H1 (cell line): ENCODE data around the gene MAP2K5. TPM values are rescaled to one million over a fixed set of nuclear protein-coding genes. Genes with fewer than 3 reads are reported as not detected.

Experiments used
- CTCF ChIA-PET: fragments of 300-600 bp; sonication (Branson Sonifier 250); formaldehyde crosslinking; loops from one replicate; lab custom pipeline; 2021; ENCODE audit not compliant: partially characterized antibody; lab: Charles Lee
- POLR2A ChIA-PET: fragments of 300-600 bp; sonication (Branson Sonifier 250); formaldehyde crosslinking; loops from one replicate; lab custom pipeline; 2021; ENCODE audit warnings: inconsistent platforms; ENCODE audit not compliant: partially characterized antibody; lab: Charles Lee
- DNase-seq, 2 experiments: peaks; one replicate each; pipeline versions ENCODE4 v3.0.0 to v3.0.0-alpha.2; 2010 to 2022; ENCODE audit warnings: low spot score in 2 of 2, low read depth in 1 of 2, mixed read lengths in 1 of 2
- FAIRE-seq: peaks from 2 replicates; lab custom pipeline; 2011; peaks lifted over from hg19 to GRCh38; lab: Jason Lieb, UNC
- H2AFZ ChIP-seq: 2 replicates; pipeline ENCODE4 v1.8.1; 2012; ENCODE audit warnings: low read length, inconsistent platforms
- H2AK5ac ChIP-seq: 2 replicates; pipeline ENCODE4 v1.6.1; 2013; ENCODE audit warnings: low read depth, low read length
- H2BK120ac ChIP-seq: replicated peaks from 2 replicates; pipeline ENCODE3; 2013; ENCODE audit warnings: low read depth, low read length, inconsistent platforms
- H2BK12ac ChIP-seq: 2 replicates; pipeline ENCODE4 v1.6.1; 2013; ENCODE audit warnings: low read depth, low read length
- H2BK15ac ChIP-seq: 2 replicates; pipeline ENCODE4 v1.6.1; 2013; ENCODE audit warnings: low read length
- H2BK20ac ChIP-seq: 2 replicates; pipeline ENCODE4 v1.6.1; 2013; ENCODE audit warnings: low read length
- H2BK5ac ChIP-seq: 2 replicates; pipeline ENCODE4 v1.6.1; 2013; ENCODE audit warnings: low read depth, low read length
- H3K14ac ChIP-seq: 2 replicates; pipeline ENCODE4 v1.6.1; 2013; ENCODE audit warnings: inconsistent platforms; ENCODE audit not compliant: insufficient read length
- H3K18ac ChIP-seq: 2 replicates; pipeline ENCODE4 v1.6.1; 2013; ENCODE audit warnings: low read length; ENCODE audit errors: extremely low read depth
- H3K23ac ChIP-seq: 2 replicates; pipeline ENCODE4 v1.6.1; 2013; ENCODE audit warnings: inconsistent platforms; ENCODE audit not compliant: insufficient read length
- H3K23me2 ChIP-seq: 2 replicates; pipeline ENCODE4 v1.6.1; 2013; ENCODE audit warnings: low read depth, low read length
- H3K27ac ChIP-seq: 2 replicates; pipeline ENCODE4 v1.6.1; 2011; ENCODE audit warnings: low read depth, low read length, inconsistent platforms
- H3K27me3 ChIP-seq, 4 experiments: replicated peaks in 1 of 4; 1 replicate in 1 of 4; 2 replicates in 3 of 4; pipeline versions ENCODE4 v1.6.1 to v1.8.1; 2011 to 2013; ENCODE audit warnings: low read length in 3 of 4, mild to moderate bottlenecking in 3 of 4, inconsistent platforms in 2 of 4, mixed read lengths in 2 of 4, moderate library complexity in 1 of 4; ENCODE audit not compliant: control insufficient read depth in 3 of 4, insufficient read depth in 3 of 4; ENCODE audit errors: extremely low read depth in 1 of 4
- H3K36me3 ChIP-seq, 4 experiments: 2 replicates each; pipeline versions ENCODE4 v1.6.1 to v1.8.1; 2011 to 2013; ENCODE audit warnings: mild to moderate bottlenecking in 4 of 4, low read length in 3 of 4, moderate library complexity in 2 of 4, control low read depth in 1 of 4, inconsistent platforms in 1 of 4; ENCODE audit not compliant: insufficient read depth in 4 of 4, control insufficient read depth in 2 of 4
- H3K4ac ChIP-seq: replicated peaks from 2 replicates; pipeline ENCODE3; 2013; ENCODE audit warnings: low read length, low read depth, mixed read lengths, inconsistent platforms; ENCODE audit not compliant: insufficient read length
- H3K4me1 ChIP-seq, 4 experiments: replicated peaks in 1 of 4; 1 replicate in 1 of 4; 2 replicates in 3 of 4; pipeline versions ENCODE4 v1.6.1 to v1.8.1; 2011 to 2013; ENCODE audit warnings: low read length in 3 of 4, inconsistent platforms in 2 of 4, mixed read lengths in 1 of 4; ENCODE audit not compliant: insufficient read depth in 4 of 4, control insufficient read depth in 3 of 4
- H3K4me2 ChIP-seq, 2 experiments: 2 replicates each; pipeline versions ENCODE4 v1.6.1 to v1.8.1; 2011 to 2013; ENCODE audit warnings: low read depth in 2 of 2, low read length in 2 of 2, control low read depth in 1 of 2, inconsistent platforms in 1 of 2, mild to moderate bottlenecking in 1 of 2; ENCODE audit not compliant: insufficient read depth in 1 of 2
- H3K4me3 ChIP-seq, 4 experiments: fragments of 200-600, 300-600 bp in 1 of 4; sonication (generic), shearing (Covaris generic), sonication (Bioruptor Twin) in 1 of 4; 2 replicates each; pipeline versions ENCODE4 v1.5.1 to v1.8.1; 2011 to 2016; ENCODE audit warnings: low read length in 4 of 4, low read depth in 3 of 4, control low read depth in 2 of 4, inconsistent platforms in 2 of 4, mild to moderate bottlenecking in 2 of 4, mixed read lengths in 1 of 4, moderate library complexity in 1 of 4; ENCODE audit not compliant: insufficient read depth in 2 of 4; ENCODE audit errors: extremely low read depth in 1 of 4
- H3K56ac ChIP-seq: replicated peaks from 2 replicates; pipeline ENCODE3; 2013; ENCODE audit warnings: low read depth, mild to moderate bottlenecking, mixed read lengths, low read length, inconsistent platforms; ENCODE audit not compliant: insufficient read length
- H3K79me1 ChIP-seq: 2 replicates; pipeline ENCODE4 v1.6.1; 2013; ENCODE audit warnings: low read depth, low read length, control low read depth
- H3K79me2 ChIP-seq, 2 experiments: 2 replicates each; pipeline versions ENCODE4 v1.6.1 to v1.8.1; 2012 to 2013; ENCODE audit warnings: low read length in 2 of 2, mild to moderate bottlenecking in 2 of 2, inconsistent platforms in 1 of 2; ENCODE audit not compliant: insufficient read depth in 2 of 2, control insufficient read depth in 1 of 2
- H3K9ac ChIP-seq, 4 experiments: replicated peaks in 1 of 4; 1 replicate in 1 of 4; 2 replicates in 3 of 4; pipeline versions ENCODE4 v1.6.1 to v1.8.1; 2011 to 2013; ENCODE audit warnings: low read depth in 3 of 4, low read length in 3 of 4, control low read depth in 2 of 4, mild to moderate bottlenecking in 2 of 4, moderate library complexity in 2 of 4, inconsistent platforms in 1 of 4; ENCODE audit errors: extremely low read depth in 1 of 4
- H3K9me3 ChIP-seq, 2 experiments: 2 replicates each; pipeline versions ENCODE4 v1.6.1 to v1.8.1; 2012 to 2013; ENCODE audit warnings: mild to moderate bottlenecking in 2 of 2, moderate library complexity in 2 of 2, control low read depth in 1 of 2, inconsistent platforms in 1 of 2, low read depth in 1 of 2, low read length in 1 of 2, mixed read lengths in 1 of 2; ENCODE audit not compliant: insufficient read depth in 2 of 2
- H4K20me1 ChIP-seq, 2 experiments: replicated peaks in 1 of 2; 2 replicates each; pipeline versions ENCODE3 to v1.8.1; 2011 to 2013; ENCODE audit warnings: inconsistent platforms in 2 of 2, low read length in 2 of 2, mild to moderate bottlenecking in 1 of 2; ENCODE audit not compliant: insufficient read depth in 2 of 2, control insufficient read depth in 1 of 2
- H4K5ac ChIP-seq: 2 replicates; pipeline ENCODE4 v1.6.1; 2013; ENCODE audit warnings: low read length, low read depth, mixed read lengths, inconsistent platforms; ENCODE audit not compliant: insufficient read length
- H4K8ac ChIP-seq: 2 replicates; pipeline ENCODE4 v1.8.0; 2013; ENCODE audit warnings: mild to moderate bottlenecking, moderate library complexity, low read length, inconsistent platforms; ENCODE audit not compliant: insufficient read depth; ENCODE audit errors: extremely low read depth
- H4K91ac ChIP-seq: replicated peaks from 2 replicates; pipeline ENCODE3; 2013; ENCODE audit warnings: low read length, mixed read lengths, inconsistent platforms; ENCODE audit not compliant: insufficient read length
- EP300 ChIP-seq, 2 experiments: IDR thresholded peaks; 1 replicate in 1 of 2; 2 replicates in 1 of 2; pipeline ENCODE4 v1.6.1; 2011 to 2012; ENCODE audit warnings: low read depth in 2 of 2, low read length in 2 of 2, mild to moderate bottlenecking in 2 of 2, borderline replicate concordance in 1 of 2, inconsistent platforms in 1 of 2, moderate library complexity in 1 of 2
- GTF2F1 ChIP-seq: IDR thresholded peaks from 2 replicates; pipeline ENCODE4 v1.6.1; 2012; ENCODE audit warnings: low read depth, low read length, improper control_type of control experiment, borderline replicate concordance
- RXRA ChIP-seq: IDR thresholded peaks from 2 replicates; pipeline ENCODE4 v1.6.1; 2011; ENCODE audit warnings: low read depth, mild to moderate bottlenecking, low read length, moderate library complexity; ENCODE audit not compliant: insufficient read depth
- WGBS, 2 experiments: shearing (Covaris generic) in 1 of 2; methylation state at CpG; one replicate each; pipeline versions ENCODE4 v1.1.6 to v1.1.7; 2013 to 2015; ENCODE audit warnings: low lambda C conversion rate in 2 of 2, mixed read lengths in 2 of 2, inconsistent platforms in 1 of 2, low coverage in 1 of 2, missing lambda C conversion rate in 1 of 2; ENCODE audit not compliant: insufficient replicate concordance in 2 of 2, insufficient coverage in 1 of 2, insufficient read length in 1 of 2; ENCODE audit errors: extremely low coverage in 1 of 2, missing lambda C conversion rate in 1 of 2; 5-methylcytosine and 5-hydroxymethylcytosine counted together
- polyA plus RNA-seq, 7 experiments: library from polyadenylated mRNA; depleted of rRNA in 3 of 7; stranded (reverse) in 5 of 7; unstranded in 2 of 7; fragments of >200 nt in 5 of 7; fragments of 200-250 nt in 2 of 7; gene quantifications; 1 replicate in 5 of 7; 2 replicates in 1 of 7; 4 replicates in 1 of 7; pipeline versions ENCODE4 v1.2.1 to v1.2.3, GENCODE V29; 2011 to 2013; ENCODE audit warnings: missing spikeins in 2 of 7, mixed read lengths in 2 of 7
- total RNA-seq: library from RNA; stranded (reverse); fragmentation: NEBNext Ultra II Directional; extraction: Animal tissue kit (Norgen Biotek cat#: 25700); gene quantifications from 2 replicates; pipeline ENCODE4 v1.2.1, GENCODE V29; 2021

Gene MAP2K5
- total and polyA plus RNA-seq, 2 of the 8 experiments (the other 6 are each of a cell fraction or from before 2014, with no cell fraction given): 4.4 to 15.8 TPM

- no peaks in the 10 kb centered on the region for H4K20me1 ChIP-seq
- no peak overlapping the region for H2BK20ac ChIP-seq
- H3K79me1 ChIP-seq: peaks cover 2% of the 10 kb centered on the region; the same call in 1 of the 2 replicates
- H4K5ac ChIP-seq: no peak overlapping the region
- H3K27me3 ChIP-seq: no peaks in the 10 kb centered on the region; a peak in 1 of 7 replicates
- H3K9ac ChIP-seq: no peak overlapping the region
- FAIRE-seq (no peak), DNase-seq (no peak)
- peaks cover 0 to 4% (median 2%) of the 10 kb centered on the region in 4 experiments; a peak in 2 of 8 replicates for H3K36me3 ChIP-seq
- H2BK15ac ChIP-seq: no peak overlapping the region
- no peak overlapping the region for H3K4me3 ChIP-seq
- H3K9me3 ChIP-seq: no peaks in the 10 kb centered on the region
- no peak overlapping the region for H2AFZ ChIP-seq
- H3K79me2 ChIP-seq: no peaks in the 10 kb centered on the region
- no peak overlapping the region for H4K8ac ChIP-seq
- H2BK12ac ChIP-seq: no peak overlapping the region
- no peak overlapping the region for H3K18ac ChIP-seq
- peaks cover 11% of the 10 kb centered on the region; the same call in 1 of the 2 replicates for H3K23me2 ChIP-seq
- CTCF ChIA-PET: interaction anchor here (0.9 to 1.4 kb wide), 2 partner anchors 16 to 87 kb away, joined by 3 read pairs; no protein-coding TSS in a partner anchor
- H3K27ac ChIP-seq: no peak overlapping the region
- no peak overlapping the region; a peak in 1 of 4 replicates for H3K4me2 ChIP-seq
- no peak overlapping the region for H2AK5ac ChIP-seq
- no peak overlapping the region for H3K14ac ChIP-seq
- H3K23ac ChIP-seq: no peak overlapping the region
- no peak overlapping the region for H3K56ac ChIP-seq
- 93% methylated on average over 3 of the region's 3 CpGs; no CpG with 5 or more reads in 1 of the 2 experiments for WGBS, 2 experiments
- no peak overlapping the region for H2BK120ac ChIP-seq
- no peak overlapping the region for H2BK5ac ChIP-seq
- H4K91ac ChIP-seq: no peak overlapping the region
- H3K4me1 ChIP-seq: peaks cover 3 to 18% (median 6%) of the 10 kb centered on the region in 4 experiments
- POLR2A ChIA-PET: no interaction called here
- no peak for TF ChIP-seq EP300 (IDR thresholded peaks at IDR 0.05; ENCODE audit: borderline replicate concordance in 1 of 2, low read depth in 2 of 2, low read length in 2 of 2)
- TF ChIP-seq GTF2F1: no peak
- TF ChIP-seq RXRA: no peak
- no peak overlapping the region for H3K4ac ChIP-seq
These were observed 2.0 kb downstream of the MAP2K5 start for GRCh38 chr15:67544475-67544874.
